ENCODE data around the gene EPHA2. TPM values are rescaled to one million over a fixed set of nuclear protein-coding genes. Genes with fewer than 3 reads are reported as not detected.

Gene EPHA2
- total RNA-seq, 2 experiments from 2014 or later = 0.22 to 0.33 TPM

DNA sequence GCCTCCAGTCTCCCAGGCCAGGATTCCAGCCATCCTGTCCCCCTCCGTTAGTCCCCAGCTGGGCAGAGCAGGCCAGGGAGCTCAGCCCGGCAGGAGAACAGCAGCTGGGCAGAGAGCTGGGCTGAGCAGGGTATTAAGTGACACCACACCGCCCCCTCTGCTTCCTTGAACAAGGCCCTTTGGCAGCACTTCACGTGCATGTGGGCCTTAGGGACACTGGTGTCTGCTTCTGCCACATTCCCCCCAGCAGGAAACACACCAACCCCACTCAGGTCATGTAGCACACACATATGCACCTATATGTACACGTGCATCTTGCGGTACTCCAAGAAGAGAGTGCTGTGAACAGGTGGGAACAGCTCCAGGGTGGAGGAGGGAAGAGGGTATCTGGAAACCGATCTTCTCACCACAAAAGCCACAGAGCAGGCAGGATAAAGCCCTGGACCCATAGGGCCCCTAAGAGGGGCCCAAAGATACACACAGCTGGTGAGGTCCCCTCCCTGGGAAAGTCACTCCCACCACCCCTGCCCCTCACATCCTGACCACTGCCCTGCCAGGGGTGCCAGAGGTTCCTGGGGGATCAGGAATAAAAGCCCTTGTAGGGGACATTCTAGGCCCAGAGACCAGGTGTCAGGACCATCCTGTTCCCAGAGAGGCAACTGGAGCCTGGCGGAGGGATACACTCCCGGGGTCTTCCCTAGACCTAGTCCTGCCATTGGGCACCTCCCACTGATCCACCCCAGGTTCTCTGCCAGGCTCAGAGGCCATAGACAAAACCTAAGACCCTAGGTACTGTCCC is 4.5 kb downstream of the EPHA2 start:
- CTCF ChIA-PET = interaction anchor here (1.4 to 3.1 kb wide), 2 partner anchors 36 to 69 kb away, joined by 3 to 8 read pairs; no protein-coding TSS in a partner anchor
- Mint-ChIP-seq H3K27ac (no peak overlapping the region), H3K9me3 (no peaks in the 10 kb centered on the region), H3K4me3 (no peak overlapping the region), H3K4me1 (ENCODE audit: low read depth) (peaks cover 10% of the 10 kb centered on the region), H3K36me3 (no peaks in the 10 kb centered on the region), H3K27me3 (peaks cover 4% of the 10 kb centered on the region)
- POLR2A ChIA-PET = interaction anchor here (0.6 kb wide), 1 partner anchor 11 kb away, joined by 3 read pairs; no protein-coding TSS in a partner anchor
- intact Hi-C loops (cut with micrococcal nuclease) = no loop called here
- DNase-seq = no peak

- Mint-ChIP-seq H3K9me3 (no peaks in the 10 kb centered on the region), H3K27me3 (peaks cover 3% of the 10 kb centered on the region), H3K27ac (no peak overlapping the region), H3K4me1 (ENCODE audit: low read depth) (peaks cover 5% of the 10 kb centered on the region), H3K4me3 (no peak overlapping the region), H3K36me3 (no peaks in the 10 kb centered on the region)
- ChIA-PET CTCF (no interaction called here), POLR2A (no interaction called here)
- intact Hi-C loops (cut with micrococcal nuclease) = no loop called here
- no peak for DNase-seq
Measured at GRCh38 chr1:16150508-16150907, 5.4 kb downstream of the EPHA2 start.

DNA sequence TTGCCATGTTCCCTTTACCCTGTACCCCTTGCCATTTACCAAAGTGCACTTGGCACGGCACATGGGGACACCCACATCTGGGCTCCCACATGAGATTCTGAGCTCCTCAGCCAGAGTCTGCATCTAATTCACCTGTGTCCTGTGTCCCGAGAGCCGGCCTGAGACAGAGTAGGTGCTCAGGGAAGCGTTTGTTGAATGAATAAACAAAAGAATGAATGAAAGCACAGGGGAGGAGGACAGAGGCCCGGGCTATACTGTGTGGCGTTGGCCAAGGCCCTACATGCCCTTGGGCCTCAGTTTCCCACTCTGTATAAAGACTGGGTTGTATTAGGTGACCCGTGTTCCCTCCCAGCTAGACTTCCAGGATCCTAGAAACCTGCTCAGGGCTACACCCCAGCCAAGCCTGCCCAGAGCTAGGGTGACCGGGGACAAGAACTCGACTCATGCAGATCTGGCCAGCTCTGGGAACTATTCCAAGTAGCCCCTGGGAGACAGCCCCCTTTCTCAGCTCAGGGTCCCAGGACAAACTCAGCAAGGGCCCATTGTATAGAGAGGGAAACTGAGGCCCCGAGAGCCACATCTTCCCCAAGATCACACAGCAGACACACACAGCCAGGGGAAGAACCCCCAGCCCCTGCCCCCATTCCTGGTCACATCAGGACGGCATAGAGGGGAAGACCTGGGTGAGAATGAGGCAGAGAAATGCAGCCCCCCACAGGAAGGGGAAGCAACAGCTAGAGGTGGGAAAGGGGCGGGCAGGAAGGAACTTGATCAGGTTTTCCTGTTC is 6.0 kb downstream of the EPHA2 start:
- intact Hi-C loops (cut with micrococcal nuclease) = no loop called here
- ChIA-PET CTCF (no interaction called here), POLR2A (no interaction called here)

DNA sequence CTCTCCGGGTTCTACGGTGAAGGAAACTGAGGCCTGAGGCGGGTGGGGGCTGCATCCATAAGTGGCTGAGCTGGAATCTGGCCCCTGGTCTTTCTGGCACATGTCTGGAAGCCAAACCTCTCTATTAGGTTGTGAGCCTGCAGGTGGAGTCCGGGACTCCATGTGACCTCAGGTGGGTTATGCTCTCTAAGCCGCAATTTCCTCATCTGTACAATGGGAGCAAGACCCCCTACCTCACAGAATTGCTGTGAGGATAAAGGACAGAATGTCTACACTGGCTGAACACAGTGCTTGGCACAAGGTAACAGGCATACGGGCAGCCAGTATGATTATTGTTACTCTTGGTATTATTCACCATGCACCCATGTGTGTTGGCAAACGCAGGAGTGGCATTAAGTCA is 6.7 kb downstream of the EPHA2 start:
- H3K4me1 Mint-ChIP-seq (ENCODE audit: low read depth) = no peaks in the 10 kb centered on the region
- POLR2A ChIA-PET = no interaction called here
- H3K27ac Mint-ChIP-seq = no peak overlapping the region

More for the DNA sequence above, 6.0 kb downstream of the EPHA2 start:
- H3K27me3 Mint-ChIP-seq = peaks cover 3% of the 10 kb centered on the region
- peaks cover 3% of the 10 kb centered on the region for H3K4me1 Mint-ChIP-seq (ENCODE audit: low read depth)
- no peak for DNase-seq
- H3K4me3 Mint-ChIP-seq = no peak overlapping the region
- H3K9me3 Mint-ChIP-seq = no peaks in the 10 kb centered on the region
- H3K36me3 Mint-ChIP-seq = no peaks in the 10 kb centered on the region
- no peak overlapping the region for H3K27ac Mint-ChIP-seq

GRCh38 chr1:16148329-16149092 is 7.4 kb downstream of the EPHA2 start:
- Mint-ChIP-seq H3K4me3 (no peak overlapping the region), H3K36me3 (no peaks in the 10 kb centered on the region), H3K27me3 (peaks cover 3% of the 10 kb centered on the region), H3K4me1 (ENCODE audit: low read depth) (no peaks in the 10 kb centered on the region), H3K27ac (no peak overlapping the region), H3K9me3 (no peaks in the 10 kb centered on the region)
- DNase-seq = no peak
- CTCF ChIA-PET = no interaction called here
- intact Hi-C loops (cut with micrococcal nuclease) = no loop called here
- POLR2A ChIA-PET = no interaction called here

More for the DNA sequence above, 6.7 kb downstream of the EPHA2 start:
- Mint-ChIP-seq H3K36me3 (no peaks in the 10 kb centered on the region), H3K9me3 (no peaks in the 10 kb centered on the region), H3K27me3 (peaks cover 3% of the 10 kb centered on the region), H3K4me3 (no peak overlapping the region)
- intact Hi-C loops (cut with micrococcal nuclease) = no loop called here
- CTCF ChIA-PET = no interaction called here
- no peak for DNase-seq

- no peaks in the 10 kb centered on the region for H3K27me3 Mint-ChIP-seq
- ChIA-PET POLR2A (no interaction called here), CTCF (no interaction called here)
- no peak overlapping the region for H3K4me3 Mint-ChIP-seq
- no peaks in the 10 kb centered on the region for H3K4me1 Mint-ChIP-seq (ENCODE audit: low read depth)
- H3K9me3 Mint-ChIP-seq = no peaks in the 10 kb centered on the region
- intact Hi-C loops (cut with micrococcal nuclease) = no loop called here
- no peak overlapping the region for H3K27ac Mint-ChIP-seq
- DNase-seq = no peak
- H3K36me3 Mint-ChIP-seq = no peaks in the 10 kb centered on the region
Measured at GRCh38 chr1:16147156-16147926, 8.5 kb downstream of the EPHA2 start.

DNA sequence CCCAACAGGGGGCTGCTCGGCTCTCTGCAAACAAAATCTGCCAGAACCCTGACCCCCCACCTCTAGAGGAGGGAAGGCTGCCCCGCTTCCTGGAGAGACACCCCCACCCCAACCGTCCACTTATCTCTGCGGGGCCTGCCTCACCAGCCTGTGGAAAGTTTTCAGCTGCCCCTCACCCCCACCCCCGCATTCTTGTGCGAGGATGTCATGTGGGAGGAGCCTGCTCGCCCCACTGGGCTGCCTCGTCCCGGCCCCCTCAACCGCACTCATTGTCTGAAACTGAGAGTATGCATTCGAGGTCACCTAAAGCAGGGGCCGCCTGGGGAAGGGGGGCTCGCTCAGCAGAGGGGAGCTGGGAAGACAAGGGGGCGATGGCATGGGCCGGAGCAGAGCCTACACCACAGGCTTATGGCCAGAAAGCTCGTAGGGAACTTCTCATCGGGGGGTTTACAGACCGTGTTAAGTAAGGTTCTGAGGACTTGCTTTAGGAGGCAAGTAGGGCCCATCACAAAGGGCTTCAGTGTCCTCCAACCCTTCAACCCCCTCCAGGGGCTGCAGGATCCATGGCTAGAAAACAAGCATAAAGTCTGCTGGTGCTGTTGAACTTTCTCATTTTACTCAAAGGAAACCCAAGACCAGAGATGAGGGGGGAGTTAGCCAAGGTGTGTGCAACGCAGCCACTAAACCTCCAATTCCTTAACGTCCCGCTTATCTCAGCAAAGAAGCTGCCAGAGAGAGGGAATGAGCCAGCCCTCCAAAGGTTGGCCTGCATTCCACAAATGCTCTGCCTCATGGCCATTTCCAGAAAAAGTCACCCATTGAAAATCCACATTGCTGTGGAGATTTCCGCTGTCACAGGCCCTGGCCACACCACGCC is 9.4 kb downstream of the EPHA2 start:
- intact Hi-C loops (cut with micrococcal nuclease) = no loop called here
- Mint-ChIP-seq H3K27ac (no peak overlapping the region), H3K4me3 (no peak overlapping the region), H3K9me3 (no peaks in the 10 kb centered on the region), H3K27me3 (no peaks in the 10 kb centered on the region), H3K4me1 (ENCODE audit: low read depth) (no peaks in the 10 kb centered on the region), H3K36me3 (no peaks in the 10 kb centered on the region)
- ChIA-PET POLR2A (no interaction called here), CTCF (no interaction called here)
- DNase-seq = no peak

GRCh38 chr1:16145662-16146278 is 10.1 kb downstream of the EPHA2 start:
- no peaks in the 10 kb centered on the region for H3K27me3 Mint-ChIP-seq
- no peaks in the 10 kb centered on the region for H3K36me3 Mint-ChIP-seq
- peaks cover 6% of the 10 kb centered on the region for H3K4me1 Mint-ChIP-seq (ENCODE audit: low read depth)
- DNase-seq = no peak
- H3K9me3 Mint-ChIP-seq = no peaks in the 10 kb centered on the region
- no peak overlapping the region for H3K4me3 Mint-ChIP-seq
- POLR2A ChIA-PET = no interaction called here
- intact Hi-C loops (cut with micrococcal nuclease) = no loop called here
- CTCF ChIA-PET = no interaction called here
- H3K27ac Mint-ChIP-seq = no peak overlapping the region

DNA sequence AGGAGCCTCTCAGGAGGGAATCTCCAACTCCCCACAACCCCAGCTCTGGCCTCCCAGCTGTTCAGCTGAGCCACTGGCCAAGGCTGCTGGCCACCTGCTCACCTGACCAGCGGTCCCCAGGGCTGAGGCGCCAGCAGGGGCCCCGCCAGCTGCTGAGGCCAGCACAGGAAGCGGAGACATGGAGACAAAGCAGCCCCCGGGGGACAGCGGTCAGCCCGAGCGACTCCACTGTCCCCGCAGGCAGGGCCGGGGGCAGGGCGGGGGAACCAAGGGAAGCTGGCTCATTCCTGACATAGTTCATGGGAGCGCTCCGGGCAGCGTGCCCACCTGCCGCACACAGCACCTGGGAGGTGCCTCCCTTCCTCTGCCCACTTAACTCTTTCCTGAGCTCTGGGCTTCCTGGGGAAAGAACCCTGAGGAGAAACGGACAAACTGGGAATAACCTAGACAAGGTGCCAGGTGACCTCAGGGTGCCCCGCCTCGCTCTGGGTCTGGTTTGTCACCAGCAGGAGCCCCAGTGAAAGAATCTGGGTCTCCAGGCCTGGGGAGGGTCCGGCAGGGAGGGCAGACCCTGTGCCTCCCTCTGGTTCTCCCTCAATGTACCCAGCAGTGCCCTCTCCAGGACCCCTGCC is 10.7 kb downstream of the EPHA2 start:
- ChIA-PET POLR2A (no interaction called here), CTCF (no interaction called here)
- no peaks in the 10 kb centered on the region for H3K36me3 Mint-ChIP-seq
- DNase-seq = no peak
- no peaks in the 10 kb centered on the region for H3K9me3 Mint-ChIP-seq
- peaks cover 6% of the 10 kb centered on the region for H3K4me1 Mint-ChIP-seq (ENCODE audit: low read depth)
- H3K4me3 Mint-ChIP-seq = no peak overlapping the region
- intact Hi-C loops (cut with micrococcal nuclease) = no loop called here
- no peak overlapping the region for H3K27ac Mint-ChIP-seq
- no peaks in the 10 kb centered on the region for H3K27me3 Mint-ChIP-seq

DNA sequence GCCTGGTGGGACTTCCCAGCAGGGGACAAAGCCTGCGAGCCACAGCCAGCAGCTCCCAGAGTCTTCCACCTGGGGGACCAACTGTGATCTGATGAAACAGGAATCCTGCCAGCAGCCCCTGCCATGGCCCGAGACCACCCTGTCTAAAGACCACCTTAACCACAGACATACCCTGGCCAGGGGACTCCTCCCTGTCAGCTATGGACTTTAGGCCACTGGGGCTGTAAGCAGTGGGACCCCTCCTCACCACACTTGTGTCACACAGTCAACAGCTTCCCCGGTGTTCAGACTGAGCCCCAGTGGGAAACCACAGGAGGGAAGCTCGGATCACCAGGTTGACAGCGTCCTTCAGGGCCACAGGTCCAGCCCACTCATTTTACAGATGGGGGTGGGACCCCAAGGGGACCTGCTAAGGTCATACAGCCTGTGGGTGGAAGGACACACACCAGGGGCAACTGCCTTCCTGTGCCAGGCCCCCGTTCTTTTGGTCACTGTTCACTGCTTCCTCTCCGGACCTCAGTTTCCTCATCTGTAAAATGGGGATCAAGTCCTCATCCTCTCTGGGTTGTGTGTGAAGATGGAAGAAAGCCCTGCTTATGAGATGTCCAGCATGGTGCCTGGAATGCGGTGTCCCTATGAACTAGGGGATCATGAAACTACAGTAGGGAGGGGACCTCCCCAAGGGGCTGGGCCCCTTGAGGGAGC is 11.4 kb downstream of the EPHA2 start:
- DNase-seq = no peak
- no peak overlapping the region for H3K4me3 Mint-ChIP-seq

More for the DNA sequence above, 11.4 kb downstream of the EPHA2 start:
- Mint-ChIP-seq H3K27ac (no peak overlapping the region), H3K4me1 (ENCODE audit: low read depth) (peaks cover 8% of the 10 kb centered on the region), H3K36me3 (no peaks in the 10 kb centered on the region), H3K27me3 (no peaks in the 10 kb centered on the region), H3K9me3 (no peaks in the 10 kb centered on the region)
- intact Hi-C loops (cut with micrococcal nuclease) = no loop called here
- ChIA-PET CTCF (interaction anchor here (1.0 kb wide), 1 partner anchor 66 kb away, joined by 3 read pairs; no protein-coding TSS in a partner anchor), POLR2A (no interaction called here)

All from activated CD4-positive, alpha-beta memory T cell treated with anti-CD3 and anti-CD28 coated beads for 36 hours (primary cell).